K562 (cell line): ENCODE data around the gene NECTIN2. TPM values are rescaled to one million over a fixed set of nuclear protein-coding genes. Genes with fewer than 3 reads are reported as not detected.

Experiments used
- ATAC-seq: fragments of 200-7000 bp; cut with Tn5 transposase; 3 replicates; pipeline ENCODE4 v1.9.1; 2020; ENCODE audit warnings: moderate library complexity
- BruUV-seq: library from RNA; stranded (reverse); fragments of 400-500 nt; replicated peaks from 2 replicates; lab custom pipeline; 2021; lab: Mats Ljungman, UMichigan
- CTCF ChIA-PET: fragments of 300-600 bp; formaldehyde crosslinking; extraction: SDS; loops from one replicate; lab custom pipeline; 2021; ENCODE audit warnings: low intra/inter-chr PET ratio; lab: Yijun Ruan, JAX
- POLR2A ChIA-PET: fragments of 300-600, 350-650 bp; sonication (Branson Sonifier 250); formaldehyde crosslinking; extraction: SDS; loops from one replicate; lab custom pipeline; 2021; ENCODE audit warnings: antibody characterized with exemption, inconsistent platforms; lab: Yijun Ruan, JAX
- DNase-seq, 4 experiments: peaks; one replicate each; pipeline versions ENCODE4 v3.0.0 to v3.0.0-alpha.2; 2011 to 2018; ENCODE audit warnings: low spot score in 3 of 4, mixed read lengths in 3 of 4; ENCODE audit errors: extremely low read depth in 1 of 4
- FAIRE-seq: peaks from 2 replicates; lab custom pipeline; 2011; peaks lifted over from hg19 to GRCh38; lab: Jason Lieb, UNC
- H2AFZ ChIP-seq: 2 replicates; pipeline ENCODE4 v1.6.0; 2011; ENCODE audit warnings: low read depth, low read length, control low read depth, inconsistent platforms
- H3K27ac ChIP-seq: fragments of 200-600 bp; 3 replicates; pipeline ENCODE4 v1.8.0; 2011; ENCODE audit warnings: low read depth, mild to moderate bottlenecking, control low read depth, inconsistent platforms, low read length, moderate library complexity, mixed read lengths; ENCODE audit errors: extremely low read depth
- H3K27me3 ChIP-seq, 2 experiments: fragments of 300-600 bp in 1 of 2; 2 replicates in 1 of 2; 3 replicates in 1 of 2; pipeline versions ENCODE4 v1.6.0 to v1.8.0; 2011; ENCODE audit warnings: inconsistent platforms in 2 of 2, low read length in 2 of 2, mild to moderate bottlenecking in 1 of 2, mixed read lengths in 1 of 2, moderate library complexity in 1 of 2; ENCODE audit not compliant: control insufficient read depth in 2 of 2, insufficient read depth in 2 of 2
- H3K36me3 ChIP-seq: fragments of 300-600 bp; 3 replicates; pipeline ENCODE4 v1.8.0; 2011; ENCODE audit warnings: mild to moderate bottlenecking, low read length, inconsistent platforms; ENCODE audit not compliant: control insufficient read depth, insufficient read depth
- H3K4me1 ChIP-seq, 2 experiments: fragments of 200-600 bp in 1 of 2; replicated peaks in 1 of 2; 2 replicates in 1 of 2; 3 replicates in 1 of 2; pipeline versions ENCODE4 v1.5.1 to v1.8.0; 2011; ENCODE audit warnings: inconsistent platforms in 2 of 2, low read length in 2 of 2, mild to moderate bottlenecking in 1 of 2, mixed read lengths in 1 of 2, moderate library complexity in 1 of 2; ENCODE audit not compliant: control insufficient read depth in 2 of 2, insufficient read depth in 2 of 2
- H3K4me2 ChIP-seq: 2 replicates; pipeline ENCODE4 v1.6.1; 2011; ENCODE audit warnings: low read length, control low read depth, inconsistent platforms, mixed read lengths; ENCODE audit not compliant: insufficient read depth
- H3K4me3 ChIP-seq: fragments of 200-600 bp; sonication (generic), shearing (Covaris generic); 2 replicates; pipeline ENCODE4 v1.5.1; 2016; ENCODE audit warnings: control low read depth, inconsistent platforms
- H3K79me2 ChIP-seq: fragments of 200-600 bp; 3 replicates; pipeline ENCODE4 v1.8.0; 2011; ENCODE audit warnings: low read length, inconsistent platforms; ENCODE audit not compliant: control insufficient read depth, insufficient read depth
- H3K9ac ChIP-seq, 2 experiments: 2 replicates each; pipeline versions ENCODE4 v1.6.0 to v1.6.1; 2011; ENCODE audit warnings: low read depth in 2 of 2, low read length in 2 of 2, control low read depth in 1 of 2, inconsistent platforms in 1 of 2, mild to moderate bottlenecking in 1 of 2, mixed read lengths in 1 of 2; ENCODE audit not compliant: insufficient read depth in 1 of 2
- H3K9me1 ChIP-seq: one replicate; pipeline ENCODE4 v1.6.0; 2011; ENCODE audit warnings: inconsistent platforms, mild to moderate bottlenecking, low read length, moderate library complexity; ENCODE audit not compliant: control insufficient read depth, insufficient read depth
- H3K9me3 ChIP-seq: replicated peaks from 2 replicates; pipeline ENCODE4 v1.5.1; 2011; ENCODE audit warnings: low read depth, low read length, inconsistent platforms; ENCODE audit not compliant: control insufficient read depth, insufficient read depth
- H4K20me1 ChIP-seq: replicated peaks from 2 replicates; pipeline ENCODE4 v1.6.1; 2011; ENCODE audit warnings: low read length, inconsistent platforms, mixed read lengths; ENCODE audit not compliant: control insufficient read depth, insufficient read depth
- CREM ChIP-seq: IDR thresholded peaks from 2 replicates; pipeline ENCODE4 v1.6.1; 2014; ENCODE audit warnings: antibody characterized with exemption, low read depth
- MTA2 ChIP-seq: fragments of 450-650 bp; IDR thresholded peaks from 2 replicates; pipeline ENCODE4 v1.6.1; 2016; ENCODE audit warnings: low read depth
- POLR2G ChIP-seq: fragments of 200-400 bp; formaldehyde crosslinking; IDR thresholded peaks from 2 replicates; pipeline ENCODE4 v1.6.1; 2017; ENCODE audit warnings: low read depth, mild to moderate bottlenecking, antibody characterized with exemption, low read length, moderate library complexity
- PTRF ChIP-seq: fragments of 450-650 bp; IDR thresholded peaks from 2 replicates; pipeline ENCODE4 v1.6.1; 2016; ENCODE audit warnings: mild to moderate bottlenecking, missing genetic modification characterization, missing compliant biosample characterization
- RBM22 ChIP-seq: fragments of 200-400 bp; formaldehyde crosslinking; IDR thresholded peaks from 2 replicates; pipeline ENCODE4 v1.6.1; 2018; ENCODE audit warnings: low read length, low read depth; ENCODE audit not compliant: poor library complexity, severe bottlenecking
- ZNF175 ChIP-seq: fragments of 200-800 bp; sonication (Bioruptor generic); IDR thresholded peaks from 2 replicates; pipeline ENCODE4 v1.6.1; 2016; ENCODE audit warnings: low read depth, mild to moderate bottlenecking, missing genetic modification characterization, missing compliant biosample characterization
- ZNF224 ChIP-seq: sonication (generic); formaldehyde crosslinking; IDR thresholded peaks from 2 replicates; pipeline ENCODE4 v1.8.0; 2022; ENCODE audit warnings: mild to moderate bottlenecking, missing genetic modification reagents
- ZNF57 ChIP-seq: fragments of 450-650 bp; formaldehyde crosslinking; IDR thresholded peaks from 2 replicates; pipeline ENCODE4 v1.4.0; 2020; ENCODE audit warnings: mild to moderate bottlenecking, moderate library complexity
- WGBS: fragments of 100-300 bp; shearing (Covaris generic); methylation state at CpG from one replicate; pipeline ENCODE4 v1.1.6; 2016; ENCODE audit warnings: low coverage, mixed read lengths; ENCODE audit not compliant: insufficient coverage; ENCODE audit errors: missing lambda C conversion rate; 5-methylcytosine and 5-hydroxymethylcytosine counted together
- in situ Hi-C: fragments of 300-500 bp; cut with MboI; formaldehyde crosslinking; loops from 4 replicates; pipeline ENCODE4 v1.15.0; 2018; ENCODE audit warnings: inconsistent platforms, mixed read lengths
- intact Hi-C: fragments of 100-400 bp; cut with micrococcal nuclease; formaldehyde crosslinking; loops from 2 replicates; pipeline ENCODE4 v1.14.2; 2022
- polyA plus RNA-seq, 8 experiments: library from polyadenylated mRNA; depleted of rRNA in 4 of 8; stranded (reverse) in 5 of 8; unstranded in 3 of 8; fragments of >200 nt; fragmentation: Nextera tagmentation in 2 of 8; fragmentation: Illumina TruSeq in 1 of 8; extraction: Ambion mirVana in 2 of 8; extraction: Trizol in 1 of 8; gene quantifications; 2 replicates each; pipeline versions ENCODE4 v1.2.1 to v1.2.3, GENCODE V29; 2011 to 2014; ENCODE audit warnings: inconsistent platforms in 1 of 8, missing spikeins in 1 of 8
- total RNA-seq, 7 experiments: library from RNA; depleted of rRNA in 6 of 7; stranded (reverse); fragments of >200 nt in 6 of 7; fragmentation: Illumina TruSeq in 2 of 7; extraction: Trizol in 2 of 7; gene quantifications; 2 replicates each; pipeline versions ENCODE4 v1.2.1 to v1.2.3, GENCODE V29; 2011 to 2021; ENCODE audit warnings: low replicate concordance in 1 of 7

NECTIN2 gene
- total and polyA plus RNA-seq, 9 of the 15 experiments (the other 6 are each of a cell fraction or from before 2014, with no cell fraction given) = 3.9 to 94.9 (median 34.9) TPM

GRCh38 chr19:44879309-44880065 lies 33.4 kb downstream of the NECTIN2 start:
- peak overlapping the region in 1 of 2 experiments; percentile 81; a peak in 2 of 4 replicates for H3K9ac ChIP-seq
- POLR2A ChIA-PET = interaction anchor here (1.6 kb wide), 1 partner anchor 11 kb away, joined by 8 read pairs; no protein-coding TSS in a partner anchor
- no peaks in the 10 kb centered on the region for H3K27me3 ChIP-seq
- no peak for DNase-seq
- no peak overlapping the region for H3K4me3 ChIP-seq
- in situ Hi-C loops = no loop called here
- CTCF ChIA-PET = no interaction called here
- TF ChIP-seq ZNF175 (CRISPR knock-in tag) (no peak), ZNF57 (CRISPR knock-in tag) (no peak), PTRF (tag) (no peak), POLR2G (0 out of 2 replicates have a peak, but pooled peaks have one; percentile 22), RBM22 (peak; percentile 25), ZNF224 (CRISPR knock-in tag) (no peak), MTA2 (no peak), CREM (no peak)
- TF ChIP-seq, all 486 proteins: peak for 2
- no peak for FAIRE-seq
- no peak overlapping the region for H3K27ac ChIP-seq
- intact Hi-C loops = no loop called here
- no TSS peak for BruUV-seq
- no peak for ATAC-seq
- WGBS = 76% methylated on average over 14 of the region's 18 CpGs
- peaks cover 0 to 19% of the 10 kb centered on the region in 2 experiments; a peak in 2 of 5 replicates for H3K4me1 ChIP-seq
- no peaks in the 10 kb centered on the region for H4K20me1 ChIP-seq
- no peak overlapping the region for H3K4me2 ChIP-seq
- H3K9me3 ChIP-seq = no peaks in the 10 kb centered on the region
- H3K9me1 ChIP-seq = no peaks in the 10 kb centered on the region
- no peaks in the 10 kb centered on the region for H3K79me2 ChIP-seq
- peaks cover 46% of the 10 kb centered on the region; the same call in 2 of the 3 replicates for H3K36me3 ChIP-seq
- no peak overlapping the region for H2AFZ ChIP-seq
